Panc1 (cell line): ENCODE measurements around the gene SUSD6. TPM values are rescaled to one million over a fixed set of nuclear protein-coding genes. Genes with fewer than 3 reads are reported as not detected.
"Not testable (repeated sequence)": the region's sequence is repeated elsewhere in the genome, so short reads cannot be mapped to it uniquely, and the experiment has no call there.

Source experiments
- ATAC-seq: fragments of 200-7000 bp; cut with Tn5 transposase; 2 replicates; pipeline ENCODE4 v1.9.1; 2020; ENCODE audit warnings: mild to moderate bottlenecking, moderate library complexity
- BruUV-seq: library from RNA; stranded (reverse); fragments of 400-500 nt; replicated peaks from 2 replicates; lab custom pipeline; 2021; lab: Mats Ljungman, UMichigan
- CTCF ChIA-PET: fragments of 300-600 bp; sonication (Branson Sonifier 250); formaldehyde crosslinking; loops from one replicate; lab custom pipeline; 2022; ENCODE audit warnings: antibody characterized with exemption; lab: Charles Lee
- POLR2A ChIA-PET: fragments of 300-600 bp; sonication (Branson Sonifier 250); formaldehyde crosslinking; loops from one replicate; lab custom pipeline; 2022; ENCODE audit warnings: antibody characterized with exemption; lab: Charles Lee
- DNase-seq: peaks from one replicate; pipeline ENCODE4 v3.0.0-alpha.2; 2010; ENCODE audit warnings: low read depth, low spot score
- H3K27ac ChIP-seq: 2 replicates; pipeline ENCODE4 v1.5.1; 2011; ENCODE audit warnings: mild to moderate bottlenecking, low read length, inconsistent platforms
- H3K27me3 ChIP-seq: fragments of 200-500 bp; sonication (Bioruptor generic); 2 replicates; pipeline ENCODE4 v1.6.0; 2014; ENCODE audit warnings: low read length, inconsistent platforms; ENCODE audit not compliant: control insufficient read depth, insufficient read depth
- H3K36me3 ChIP-seq: fragments of 200-500 bp; sonication (Bioruptor generic); 2 replicates; pipeline ENCODE4 v1.5.1; 2014; ENCODE audit warnings: inconsistent platforms, mild to moderate bottlenecking, low read length, moderate library complexity; ENCODE audit not compliant: control insufficient read depth, insufficient read depth
- H3K4me1 ChIP-seq: 2 replicates; pipeline ENCODE4 v1.5.1; 2011; ENCODE audit warnings: inconsistent platforms, mild to moderate bottlenecking, low read length, moderate library complexity; ENCODE audit not compliant: control insufficient read depth, insufficient read depth
- H3K4me3 ChIP-seq, 2 experiments: 2 replicates each; pipeline ENCODE4 v1.5.1; 2011 to 2012; ENCODE audit warnings: low read depth in 2 of 2, low read length in 2 of 2, mild to moderate bottlenecking in 2 of 2, inconsistent platforms in 1 of 2, moderate library complexity in 1 of 2
- H3K9me3 ChIP-seq: fragments of 200-500 bp; sonication (Bioruptor generic); 2 replicates; pipeline ENCODE4 v1.5.1; 2014; ENCODE audit warnings: low read depth, mild to moderate bottlenecking, inconsistent platforms, low read length, moderate library complexity; ENCODE audit not compliant: control insufficient read depth, insufficient read depth
- POLR2AphosphoS5 ChIP-seq: IDR thresholded peaks from 2 replicates; pipeline ENCODE4 v1.6.1; 2012; ENCODE audit warnings: mild to moderate bottlenecking, low read depth, low read length, moderate library complexity
- SIN3A ChIP-seq: IDR thresholded peaks from 2 replicates; pipeline ENCODE4 v1.6.1; 2012; ENCODE audit warnings: low read depth, mild to moderate bottlenecking, low read length, moderate library complexity, borderline replicate concordance; ENCODE audit not compliant: insufficient read depth
- TCF7L2 ChIP-seq: IDR thresholded peaks from 2 replicates; pipeline ENCODE4 v1.6.1; 2011; ENCODE audit warnings: mild to moderate bottlenecking, low read depth, low read length, inconsistent platforms
- in situ Hi-C: cut with HindIII; loops from 2 replicates; pipeline ENCODE4 v1.10.0; 2016; ENCODE audit warnings: low sequenced_read_pairs, low pct_unique_long_range_greater_than_20kb
- intact Hi-C: fragments of 100-400 bp; cut with micrococcal nuclease; formaldehyde crosslinking; loops from one replicate; pipeline ENCODE4 v1.10.0; 2022; ENCODE audit not compliant: unreplicated experiment
- total RNA-seq: library from RNA; stranded (reverse); gene quantifications from one replicate; pipeline ENCODE4 v1.2.1, GENCODE V29; 2021; ENCODE audit not compliant: unreplicated experiment
- TF ChIP-seq, protein P1 (sequence below), 2 experiments: IDR thresholded peaks; 2 replicates each; pipeline ENCODE4 v1.6.1; 2011 to 2012; ENCODE audit warnings: low read depth in 2 of 2, control low read depth in 1 of 2, low read length in 1 of 2, mild to moderate bottlenecking in 1 of 2, moderate library complexity in 1 of 2; ENCODE audit not compliant: insufficient read depth in 1 of 2
- TF ChIP-seq, protein P2 (sequence below): fragments of 450-650 bp; IDR thresholded peaks from 2 replicates; pipeline ENCODE4 v1.5.1; 2017; ENCODE audit warnings: mild to moderate bottlenecking

Gene SUSD6
- total RNA-seq, 1 experiment from 2014 or later: 10.9 TPM

DNA sequence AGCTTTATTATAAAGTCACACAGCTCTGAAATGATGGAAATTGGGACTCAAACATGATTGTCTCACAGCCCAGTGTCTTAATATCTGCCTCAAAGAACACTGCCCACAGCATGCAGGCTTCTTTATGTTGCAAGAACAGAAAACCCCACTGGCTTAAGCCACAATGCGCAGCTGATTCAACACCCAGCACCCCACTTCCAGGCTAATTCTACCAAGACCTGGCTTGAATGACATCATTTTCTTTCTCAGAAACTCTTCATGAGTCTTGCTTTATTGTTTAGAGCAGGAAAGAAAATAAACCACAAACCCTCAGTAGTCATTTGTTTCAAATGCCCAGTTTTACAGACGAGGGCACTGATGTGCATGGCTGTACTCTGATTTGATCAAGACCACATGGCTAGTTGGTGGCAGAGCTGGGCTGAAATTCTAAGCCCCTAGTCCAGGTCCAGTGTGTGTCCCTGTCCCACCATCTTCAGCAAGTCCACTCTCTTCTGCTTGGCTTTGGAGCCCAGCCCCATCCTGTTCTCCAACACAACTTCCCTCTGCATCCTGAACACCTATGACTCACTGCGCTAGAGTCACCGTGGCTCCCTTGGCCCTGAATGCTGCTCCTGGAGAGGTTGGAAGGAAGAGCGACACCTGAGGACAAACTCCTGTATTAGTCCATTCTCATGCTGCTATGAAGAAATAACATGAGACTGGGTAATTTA, 105.2 kb downstream of the SUSD6 start:
- in situ Hi-C loops: no loop called here
- no peaks in the 10 kb centered on the region for H3K36me3 ChIP-seq
- intact Hi-C loops: no loop called here
- H3K27ac ChIP-seq: no peak overlapping the region
- no peaks in the 10 kb centered on the region for H3K27me3 ChIP-seq
- POLR2A ChIA-PET: no interaction called here
- ATAC-seq (no peak), DNase-seq (no peak)
- no TSS peak for BruUV-seq
- TF ChIP-seq, protein P1, sequence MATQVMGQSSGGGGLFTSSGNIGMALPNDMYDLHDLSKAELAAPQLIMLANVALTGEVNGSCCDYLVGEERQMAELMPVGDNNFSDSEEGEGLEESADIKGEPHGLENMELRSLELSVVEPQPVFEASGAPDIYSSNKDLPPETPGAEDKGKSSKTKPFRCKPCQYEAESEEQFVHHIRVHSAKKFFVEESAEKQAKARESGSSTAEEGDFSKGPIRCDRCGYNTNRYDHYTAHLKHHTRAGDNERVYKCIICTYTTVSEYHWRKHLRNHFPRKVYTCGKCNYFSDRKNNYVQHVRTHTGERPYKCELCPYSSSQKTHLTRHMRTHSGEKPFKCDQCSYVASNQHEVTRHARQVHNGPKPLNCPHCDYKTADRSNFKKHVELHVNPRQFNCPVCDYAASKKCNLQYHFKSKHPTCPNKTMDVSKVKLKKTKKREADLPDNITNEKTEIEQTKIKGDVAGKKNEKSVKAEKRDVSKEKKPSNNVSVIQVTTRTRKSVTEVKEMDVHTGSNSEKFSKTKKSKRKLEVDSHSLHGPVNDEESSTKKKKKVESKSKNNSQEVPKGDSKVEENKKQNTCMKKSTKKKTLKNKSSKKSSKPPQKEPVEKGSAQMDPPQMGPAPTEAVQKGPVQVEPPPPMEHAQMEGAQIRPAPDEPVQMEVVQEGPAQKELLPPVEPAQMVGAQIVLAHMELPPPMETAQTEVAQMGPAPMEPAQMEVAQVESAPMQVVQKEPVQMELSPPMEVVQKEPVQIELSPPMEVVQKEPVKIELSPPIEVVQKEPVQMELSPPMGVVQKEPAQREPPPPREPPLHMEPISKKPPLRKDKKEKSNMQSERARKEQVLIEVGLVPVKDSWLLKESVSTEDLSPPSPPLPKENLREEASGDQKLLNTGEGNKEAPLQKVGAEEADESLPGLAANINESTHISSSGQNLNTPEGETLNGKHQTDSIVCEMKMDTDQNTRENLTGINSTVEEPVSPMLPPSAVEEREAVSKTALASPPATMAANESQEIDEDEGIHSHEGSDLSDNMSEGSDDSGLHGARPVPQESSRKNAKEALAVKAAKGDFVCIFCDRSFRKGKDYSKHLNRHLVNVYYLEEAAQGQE (IDR thresholded peaks at IDR 0.05; ENCODE audit: insufficient read depth in 1 of 2, low read depth in 2 of 2, low read length in 1 of 2): no peak
- TF ChIP-seq POLR2AphosphoS5: no peak
- no peak for TF ChIP-seq SIN3A
- TF ChIP-seq, protein P2, sequence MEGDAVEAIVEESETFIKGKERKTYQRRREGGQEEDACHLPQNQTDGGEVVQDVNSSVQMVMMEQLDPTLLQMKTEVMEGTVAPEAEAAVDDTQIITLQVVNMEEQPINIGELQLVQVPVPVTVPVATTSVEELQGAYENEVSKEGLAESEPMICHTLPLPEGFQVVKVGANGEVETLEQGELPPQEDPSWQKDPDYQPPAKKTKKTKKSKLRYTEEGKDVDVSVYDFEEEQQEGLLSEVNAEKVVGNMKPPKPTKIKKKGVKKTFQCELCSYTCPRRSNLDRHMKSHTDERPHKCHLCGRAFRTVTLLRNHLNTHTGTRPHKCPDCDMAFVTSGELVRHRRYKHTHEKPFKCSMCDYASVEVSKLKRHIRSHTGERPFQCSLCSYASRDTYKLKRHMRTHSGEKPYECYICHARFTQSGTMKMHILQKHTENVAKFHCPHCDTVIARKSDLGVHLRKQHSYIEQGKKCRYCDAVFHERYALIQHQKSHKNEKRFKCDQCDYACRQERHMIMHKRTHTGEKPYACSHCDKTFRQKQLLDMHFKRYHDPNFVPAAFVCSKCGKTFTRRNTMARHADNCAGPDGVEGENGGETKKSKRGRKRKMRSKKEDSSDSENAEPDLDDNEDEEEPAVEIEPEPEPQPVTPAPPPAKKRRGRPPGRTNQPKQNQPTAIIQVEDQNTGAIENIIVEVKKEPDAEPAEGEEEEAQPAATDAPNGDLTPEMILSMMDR: no peak
- no peak for TF ChIP-seq TCF7L2
- H3K4me1 ChIP-seq: no peaks in the 10 kb centered on the region
- CTCF ChIA-PET: no interaction called here
- no peaks in the 10 kb centered on the region for H3K9me3 ChIP-seq
- H3K4me3 ChIP-seq: no peak overlapping the region

DNA sequence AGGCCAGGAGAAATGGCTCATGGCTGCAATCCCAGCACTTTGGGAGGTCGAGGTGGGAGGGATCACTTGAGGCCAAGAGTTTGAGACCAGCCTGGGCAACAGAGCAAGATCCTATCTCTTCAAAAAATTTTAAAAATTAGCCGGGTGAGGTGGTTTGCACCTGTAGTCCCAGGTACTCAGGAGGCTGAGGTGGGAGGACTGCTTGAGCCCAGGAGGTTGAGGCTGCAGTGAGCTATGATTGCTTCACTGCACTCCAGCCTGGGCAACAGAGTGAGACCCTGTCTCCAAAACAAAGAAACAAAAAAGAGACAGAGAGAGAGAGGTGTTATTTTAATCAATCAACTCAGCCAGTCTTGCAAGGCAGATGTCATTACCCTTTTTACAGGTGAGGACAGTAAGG, 107.2 kb downstream of the SUSD6 start:
- H3K27me3 ChIP-seq, H3K36me3 ChIP-seq, DNase-seq, intact Hi-C loops, H3K4me1 ChIP-seq, H3K27ac ChIP-seq, POLR2A ChIA-PET, in situ Hi-C loops, BruUV-seq, H3K9me3 ChIP-seq, ATAC-seq, H3K4me3 ChIP-seq: not testable (repeated sequence)
- CTCF ChIA-PET: interaction anchor here (0.6 kb wide), 1 partner anchor 134 kb away, joined by 5 read pairs; no protein-coding TSS in a partner anchor

DNA sequence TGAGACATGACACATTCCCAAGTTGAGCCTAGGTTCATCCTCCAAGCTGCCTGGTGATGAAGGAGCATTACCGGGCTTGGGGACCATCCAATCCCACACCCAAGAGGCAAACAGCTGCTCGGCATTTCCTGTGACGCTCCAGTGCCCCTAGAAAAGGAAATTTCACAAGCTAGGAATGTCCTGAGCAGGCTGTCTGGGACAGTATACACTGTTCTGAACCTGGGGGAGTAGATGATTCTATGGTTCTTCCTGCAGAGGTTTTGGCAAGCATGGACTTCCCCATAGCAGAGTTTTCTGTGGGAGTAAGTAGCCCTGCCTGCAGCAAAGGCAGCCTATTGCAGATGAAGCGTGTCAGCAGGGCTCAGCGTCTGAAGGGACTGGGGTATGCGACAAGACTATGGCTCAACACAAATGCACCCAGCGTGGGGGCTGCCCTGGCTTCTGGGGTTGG, 108.1 kb downstream of the SUSD6 start:
- TF ChIP-seq, protein P1 (IDR thresholded peaks at IDR 0.05; ENCODE audit: insufficient read depth in 1 of 2, low read depth in 2 of 2, low read length in 1 of 2): no peak
- TF ChIP-seq, protein P2: no peak
- TF ChIP-seq TCF7L2 (no peak), SIN3A (no peak), POLR2AphosphoS5 (no peak)
- Histone ChIP-seq H3K4me3 (no peak overlapping the region), H3K27me3 (no peaks in the 10 kb centered on the region), H3K27ac (no peak overlapping the region), H3K36me3 (no peaks in the 10 kb centered on the region), H3K4me1 (no peaks in the 10 kb centered on the region), H3K9me3 (no peaks in the 10 kb centered on the region)
- ChIA-PET POLR2A (no interaction called here), CTCF (interaction anchor here (0.6 kb wide), 1 partner anchor 135 kb away, joined by 5 read pairs; no protein-coding TSS in a partner anchor)
- no TSS peak for BruUV-seq
- intact Hi-C loops: no loop called here
- in situ Hi-C loops: no loop called here
- DNase-seq (no peak), ATAC-seq (no peak; the same call in 1 of the 2 replicates)
